A204.1 (cell line): ENCODE results near the gene RAB25.

Experiments used
- FAIRE-seq: peaks from 2 replicates; lab custom pipeline; 2012; peaks lifted over from hg19 to GRCh38; lab: Jason Lieb, UNC

RAB25 gene

GRCh38 chr1:156079762-156080161 lies 18.8 kb downstream of the RAB25 start:
- FAIRE-seq, result no peak

DNA sequence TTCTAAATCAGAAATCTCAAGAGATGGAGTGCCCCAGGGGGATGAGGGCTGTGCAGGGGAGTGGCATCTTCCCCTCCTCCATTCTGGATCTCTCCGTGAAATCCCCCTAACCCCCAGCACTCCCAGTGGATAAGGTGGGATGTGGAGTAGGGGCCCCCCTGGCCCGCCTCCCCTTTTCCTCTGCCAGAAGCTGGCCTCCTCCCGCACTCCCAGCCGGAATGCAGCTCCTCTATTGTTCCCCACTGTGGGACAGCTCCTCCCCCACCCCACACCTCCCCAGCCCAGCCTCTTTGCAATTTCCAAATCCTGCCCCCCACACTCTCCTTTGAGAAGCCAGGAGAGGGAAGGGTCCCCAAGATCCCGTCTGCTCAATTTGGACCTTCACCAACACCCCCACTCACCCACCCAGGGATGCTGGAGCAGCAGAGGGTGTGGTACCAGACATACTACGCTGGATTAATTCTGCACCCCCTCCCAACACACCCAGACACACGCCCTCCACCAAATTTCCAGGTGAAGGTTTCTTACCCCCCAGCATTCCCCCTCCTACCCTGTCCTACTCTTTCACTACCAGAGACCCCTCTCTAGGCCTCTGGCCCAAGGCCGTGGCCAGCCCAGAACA lies 19.4 kb downstream of the RAB25 start:
- FAIRE-seq, result no peak

DNA sequence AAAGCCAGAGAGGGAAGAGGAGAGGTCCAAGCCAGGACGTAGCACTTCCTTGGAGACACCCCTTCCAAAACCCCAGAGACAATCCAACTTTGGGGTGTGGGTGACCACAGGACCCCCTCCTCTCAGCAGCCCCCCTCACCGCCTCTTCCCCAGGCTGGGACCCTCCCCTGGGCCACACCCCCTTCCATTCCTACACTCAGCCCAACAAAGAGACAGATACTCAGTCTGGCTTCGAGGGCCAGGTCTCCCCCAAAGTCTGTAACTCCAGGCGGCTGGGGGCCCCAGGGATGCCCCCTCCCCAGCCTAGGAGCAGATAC lies 19.9 kb downstream of the RAB25 start:
- no peak for FAIRE-seq

GRCh38 chr1:156081180-156081916 lies 20.4 kb downstream of the RAB25 start:
- FAIRE-seq, result no peak

DNA sequence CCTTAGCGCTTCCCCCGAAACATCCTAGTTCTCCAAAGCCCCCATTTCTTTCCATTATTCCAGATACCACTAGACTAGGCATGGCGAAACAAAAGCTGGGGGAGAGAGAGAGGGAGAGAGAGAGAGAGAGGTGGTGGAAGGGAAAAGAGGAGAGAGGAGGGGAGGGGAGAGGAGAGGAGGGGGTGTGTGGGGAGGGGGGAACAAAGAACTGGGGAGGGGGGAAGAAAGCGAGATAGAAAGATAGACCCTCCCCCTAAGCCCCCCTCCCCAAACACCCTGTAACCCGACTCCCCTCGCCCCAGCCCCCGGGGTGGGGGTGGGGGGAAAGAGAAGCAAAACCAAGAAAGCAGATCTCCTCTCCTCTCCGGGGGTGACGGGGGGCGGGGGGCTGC lies 21.0 kb downstream of the RAB25 start:
- FAIRE-seq, result no peak

- FAIRE-seq, result no peak
Measured at GRCh38 chr1:156082309-156083091, 21.5 kb downstream of the RAB25 start, which contains the start of gene MEX3A. MEX3A (minus strand) TSS chr1:156082465; CDS start chr1:156081998, 467 bp downstream.

GRCh38 chr1:156083800-156084790 lies 23.1 kb downstream of the RAB25 start:
- no peak for FAIRE-seq

DNA sequence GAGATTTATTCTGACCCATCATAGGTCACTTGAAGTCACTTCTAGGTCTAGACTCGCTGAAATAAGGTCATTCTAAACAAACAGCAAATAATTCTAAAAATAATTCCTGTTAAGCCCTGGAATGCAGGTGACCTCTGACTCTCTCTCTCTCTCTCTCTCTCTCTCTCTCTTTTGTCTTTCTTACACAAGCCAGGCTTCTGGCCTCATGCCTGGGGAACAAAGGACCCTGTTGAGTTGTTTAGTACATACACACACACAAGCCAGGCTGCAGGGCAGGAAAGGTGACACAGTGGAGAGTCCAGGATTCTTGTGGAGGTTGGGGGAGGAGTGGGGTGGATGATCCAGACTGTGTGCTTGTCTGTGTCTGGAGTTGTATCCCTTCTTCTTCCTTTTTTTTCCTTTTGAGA lies 25.3 kb downstream of the RAB25 start:
- FAIRE-seq, result no peak

DNA sequence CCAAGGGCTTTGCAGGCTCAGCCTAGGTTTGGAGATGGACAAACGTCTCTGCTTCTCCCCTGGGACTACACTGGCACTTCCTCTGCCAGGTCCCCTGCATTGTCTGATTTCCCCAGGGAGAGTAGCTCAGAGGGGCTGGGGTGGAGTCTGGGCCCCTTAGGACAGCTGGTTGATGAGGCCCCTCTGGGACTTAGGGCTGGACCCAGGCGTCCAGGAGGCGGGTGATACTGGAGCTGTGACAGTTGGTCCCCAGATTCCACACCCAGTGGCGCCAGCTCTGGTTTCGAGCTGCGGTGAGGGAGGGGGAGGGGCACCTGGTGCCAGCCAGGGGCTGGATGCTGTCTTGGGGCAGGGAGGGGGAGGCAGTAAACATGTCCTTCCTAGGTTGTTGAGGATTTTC lies 28.7 kb downstream of the RAB25 start:
- FAIRE-seq, result no peak

DNA sequence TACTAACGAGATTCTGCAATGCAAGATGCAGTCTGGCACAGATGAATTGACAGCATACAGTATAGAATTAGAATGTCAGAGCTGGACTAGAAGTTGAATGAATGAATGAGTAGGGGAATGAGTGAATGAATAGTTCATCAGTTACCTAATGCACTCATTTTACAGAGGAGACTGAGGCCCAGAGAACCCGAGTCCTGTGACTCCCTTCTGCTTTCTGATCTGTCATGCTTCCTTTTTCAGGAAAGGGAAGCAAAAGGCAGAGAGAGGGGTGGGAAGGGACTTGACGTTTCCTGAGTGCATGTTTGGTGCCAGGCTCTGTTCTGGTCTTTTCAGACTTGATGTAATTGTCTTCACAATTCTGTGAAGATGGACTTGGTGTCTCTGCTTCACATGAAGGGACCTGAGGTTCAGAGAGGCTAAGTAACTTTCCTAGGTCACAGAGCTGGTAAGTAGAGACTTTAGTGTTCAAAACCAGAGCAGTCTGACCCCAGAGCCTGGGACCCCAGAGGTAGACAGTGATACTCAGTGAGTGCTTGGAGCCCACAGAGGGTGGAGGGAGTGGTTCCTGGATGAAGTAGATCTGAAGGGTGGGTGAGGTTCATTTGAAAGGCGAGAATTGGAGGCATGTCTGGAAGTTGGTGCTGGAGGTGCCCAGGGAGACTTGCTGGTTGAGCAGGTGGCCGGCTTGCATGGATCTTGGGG lies 29.3 kb downstream of the RAB25 start:
- no peak for FAIRE-seq

DNA sequence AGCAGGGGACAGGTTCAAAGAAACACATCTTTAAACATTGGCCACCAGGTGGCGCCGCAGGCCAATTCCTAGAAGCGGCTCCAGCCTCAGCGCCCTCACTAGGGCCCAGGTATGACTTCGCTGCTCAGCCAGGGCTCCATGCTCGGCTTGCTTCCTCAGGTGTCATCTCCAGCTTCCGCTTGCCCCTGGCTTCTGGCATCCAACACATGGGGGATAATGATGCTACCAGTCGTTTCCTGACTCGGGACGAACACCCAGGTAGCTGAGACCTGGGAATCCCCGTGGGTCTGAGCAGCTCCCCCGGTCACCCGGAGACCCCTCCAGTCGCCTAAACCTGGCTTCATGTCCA lies 29.9 kb downstream of the RAB25 start:
- no peak for FAIRE-seq

- FAIRE-seq, result no peak
Measured at GRCh38 chr1:156091610-156092009, 30.6 kb downstream of the RAB25 start.

GRCh38 chr1:156095906-156096508 lies 35.0 kb downstream of the RAB25 start:
- FAIRE-seq, result no peak

- no peak for FAIRE-seq
Measured at GRCh38 chr1:156096640-156097391, 35.9 kb downstream of the RAB25 start.

GRCh38 chr1:156097499-156098178 lies 36.7 kb downstream of the RAB25 start:
- FAIRE-seq, result no peak

DNA sequence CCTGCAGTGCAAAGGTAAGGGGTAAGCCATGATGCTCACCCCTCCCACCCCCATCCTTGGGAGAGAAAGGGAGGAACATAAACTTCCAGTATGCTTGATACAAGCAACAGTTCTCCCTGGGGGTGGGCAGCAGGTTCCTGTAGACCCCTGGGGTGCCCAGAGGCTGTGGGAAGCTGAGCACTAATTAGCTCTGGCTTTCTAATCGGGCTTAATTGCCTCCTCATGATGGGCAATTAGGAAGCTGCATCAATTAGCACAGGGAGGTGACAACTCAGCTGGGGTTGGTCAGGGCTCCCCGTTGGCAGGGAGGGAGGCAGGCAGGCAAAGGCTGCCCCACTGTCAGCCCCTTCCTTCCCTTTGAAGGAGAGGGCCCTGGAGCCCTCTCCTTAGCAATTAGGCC lies 37.8 kb downstream of the RAB25 start:
- FAIRE-seq, result no peak

GRCh38 chr1:156099282-156099681 lies 38.3 kb downstream of the RAB25 start:
- no peak for FAIRE-seq

GRCh38 chr1:156100205-156100995 lies 39.4 kb downstream of the RAB25 start:
- no peak for FAIRE-seq

DNA sequence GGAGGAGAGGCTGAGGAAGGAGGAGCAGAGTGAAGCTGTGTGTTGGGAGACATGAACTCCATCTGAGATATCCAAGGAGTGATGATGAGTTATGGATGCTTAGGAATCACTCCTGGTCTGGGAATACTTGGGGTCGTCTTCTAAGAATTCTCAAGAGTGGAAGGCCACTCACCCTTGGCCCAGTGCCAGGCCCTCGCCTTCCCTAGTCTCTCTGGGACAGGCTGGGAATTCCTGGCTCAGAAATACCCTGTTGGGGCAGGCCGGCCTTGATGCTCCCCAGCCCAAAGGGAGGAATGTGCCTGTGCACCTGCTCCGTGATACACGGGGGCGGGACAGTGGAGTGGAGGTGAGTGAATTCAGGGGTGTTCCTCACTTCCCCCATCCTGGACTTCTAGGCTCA lies 40.9 kb downstream of the RAB25 start:
- FAIRE-seq, result no peak
